ENCODE measurements around the gene TSSK3. TPM values are rescaled to one million over a fixed set of nuclear protein-coding genes. Genes with fewer than 3 reads are reported as not detected.
A peak's percentile ranks its signal among the peaks of the same experiment; 100 is the strongest.

The TSSK3 gene
- total and polyA plus RNA-seq, 8 donors = 0.43 to 0.92 TPM; not detected in 6

DNA sequence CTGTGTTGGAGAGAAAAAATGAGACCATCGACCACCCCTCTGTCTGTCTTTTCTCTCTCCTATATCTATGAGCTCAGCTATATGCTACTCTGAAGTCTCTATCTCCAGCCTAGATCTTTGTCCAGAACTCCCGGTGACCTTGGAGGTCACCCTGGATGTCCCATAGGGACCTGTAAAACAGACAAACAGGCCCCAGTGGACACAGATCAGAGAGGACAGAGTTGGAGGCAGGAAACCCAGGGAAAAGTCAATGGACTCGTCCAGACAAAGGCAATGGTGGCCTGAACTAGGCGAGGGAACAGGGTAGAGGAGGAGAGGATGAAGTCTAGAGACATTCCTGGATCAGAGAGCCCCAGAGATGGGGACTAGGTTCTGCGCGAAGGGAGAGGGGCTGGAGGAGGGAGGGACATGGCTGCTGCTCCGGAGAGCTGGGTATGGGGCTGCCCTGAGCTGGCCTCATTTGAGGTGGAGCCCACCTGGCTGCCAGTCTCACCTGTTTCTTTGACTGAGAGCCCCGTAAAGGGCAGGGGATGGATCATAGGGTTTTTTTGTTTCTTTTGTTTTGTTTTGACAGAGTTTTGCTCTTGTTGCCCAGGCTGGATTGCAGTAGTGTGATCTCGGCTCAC lies 15.7 kb upstream of the TSSK3 start:
- no peak for TF ChIP-seq EP300 (IDR thresholded peaks at IDR 0.05)
- TF ChIP-seq POLR2A (IDR thresholded peaks at IDR 0.05) = no peak
- TF ChIP-seq POLR2AphosphoS5 (IDR thresholded peaks at IDR 0.05) = no peak
- TF ChIP-seq, protein P1, sequence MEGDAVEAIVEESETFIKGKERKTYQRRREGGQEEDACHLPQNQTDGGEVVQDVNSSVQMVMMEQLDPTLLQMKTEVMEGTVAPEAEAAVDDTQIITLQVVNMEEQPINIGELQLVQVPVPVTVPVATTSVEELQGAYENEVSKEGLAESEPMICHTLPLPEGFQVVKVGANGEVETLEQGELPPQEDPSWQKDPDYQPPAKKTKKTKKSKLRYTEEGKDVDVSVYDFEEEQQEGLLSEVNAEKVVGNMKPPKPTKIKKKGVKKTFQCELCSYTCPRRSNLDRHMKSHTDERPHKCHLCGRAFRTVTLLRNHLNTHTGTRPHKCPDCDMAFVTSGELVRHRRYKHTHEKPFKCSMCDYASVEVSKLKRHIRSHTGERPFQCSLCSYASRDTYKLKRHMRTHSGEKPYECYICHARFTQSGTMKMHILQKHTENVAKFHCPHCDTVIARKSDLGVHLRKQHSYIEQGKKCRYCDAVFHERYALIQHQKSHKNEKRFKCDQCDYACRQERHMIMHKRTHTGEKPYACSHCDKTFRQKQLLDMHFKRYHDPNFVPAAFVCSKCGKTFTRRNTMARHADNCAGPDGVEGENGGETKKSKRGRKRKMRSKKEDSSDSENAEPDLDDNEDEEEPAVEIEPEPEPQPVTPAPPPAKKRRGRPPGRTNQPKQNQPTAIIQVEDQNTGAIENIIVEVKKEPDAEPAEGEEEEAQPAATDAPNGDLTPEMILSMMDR (IDR thresholded peaks at IDR 0.05) = no peak
- Histone ChIP-seq H3K36me3 (no peaks in the 10 kb centered on the region), H3K4me1 (peaks cover 10 to 52% (median 31%) of the 10 kb centered on the region in 4 donors), H3K4me3 (no peak overlapping the region), H3K27me3 (no peaks in the 10 kb centered on the region), H3K27ac (no peak overlapping the region), H3K9me3 (no peaks in the 10 kb centered on the region)
- WGBS, 5 donors = 87 to 92% (median 91%) methylated on average over 9 of the region's 9 CpGs
- no peak for DNase-seq
- intact Hi-C loops (cut with DNase I; ENCODE audit: low total_unique reads) = no loop called here

DNA sequence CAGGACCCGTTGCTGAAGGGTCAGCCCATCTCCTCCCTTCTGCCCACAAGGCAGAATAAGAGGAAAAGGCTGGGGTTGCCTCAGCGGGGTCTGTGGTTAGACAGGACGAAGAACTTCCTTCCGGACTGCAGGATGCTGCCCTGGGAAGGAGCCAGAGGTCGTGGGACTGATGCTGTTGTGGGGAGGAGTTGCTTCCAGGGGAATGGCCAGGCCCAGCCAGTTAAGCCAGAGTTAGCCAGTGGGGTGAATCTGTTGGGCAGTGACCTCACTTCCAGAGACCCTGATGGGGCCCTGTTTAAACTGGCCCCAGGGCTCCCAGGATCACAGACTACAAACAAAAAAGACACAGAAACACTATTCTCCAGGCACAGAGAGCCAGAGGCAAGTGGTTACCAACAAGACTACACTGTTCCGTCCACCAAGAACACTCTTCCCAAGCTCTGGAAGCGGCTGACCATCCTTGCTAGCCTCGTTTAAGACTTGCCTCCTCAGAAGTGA lies 13.1 kb upstream of the TSSK3 start:
- peak in 1 of 2 donors; percentile 58 for DNase-seq
- Histone ChIP-seq H3K36me3 (no peaks in the 10 kb centered on the region), H3K27me3 (no peaks in the 10 kb centered on the region), H3K27ac (peak overlapping the region in 4 of 5 donors; percentile 6 to 53 (median 16)), H3K9me3 (no peaks in the 10 kb centered on the region), H3K4me3 (no peak overlapping the region), H3K4me1 (peaks cover 28 to 65% (median 52%) of the 10 kb centered on the region in 4 donors)
- intact Hi-C loops (cut with DNase I; ENCODE audit: low total_unique reads) = no loop called here
- 53 to 64% (median 60%) methylated on average over 7 to 8 of the region's 8 CpGs for WGBS, 5 donors
- TF ChIP-seq, protein P1 (IDR thresholded peaks at IDR 0.05) = no peak
- TF ChIP-seq POLR2AphosphoS5 (IDR thresholded peaks at IDR 0.05) (no peak), POLR2A (IDR thresholded peaks at IDR 0.05) (no peak), EP300 (IDR thresholded peaks at IDR 0.05) (no peak)

DNA sequence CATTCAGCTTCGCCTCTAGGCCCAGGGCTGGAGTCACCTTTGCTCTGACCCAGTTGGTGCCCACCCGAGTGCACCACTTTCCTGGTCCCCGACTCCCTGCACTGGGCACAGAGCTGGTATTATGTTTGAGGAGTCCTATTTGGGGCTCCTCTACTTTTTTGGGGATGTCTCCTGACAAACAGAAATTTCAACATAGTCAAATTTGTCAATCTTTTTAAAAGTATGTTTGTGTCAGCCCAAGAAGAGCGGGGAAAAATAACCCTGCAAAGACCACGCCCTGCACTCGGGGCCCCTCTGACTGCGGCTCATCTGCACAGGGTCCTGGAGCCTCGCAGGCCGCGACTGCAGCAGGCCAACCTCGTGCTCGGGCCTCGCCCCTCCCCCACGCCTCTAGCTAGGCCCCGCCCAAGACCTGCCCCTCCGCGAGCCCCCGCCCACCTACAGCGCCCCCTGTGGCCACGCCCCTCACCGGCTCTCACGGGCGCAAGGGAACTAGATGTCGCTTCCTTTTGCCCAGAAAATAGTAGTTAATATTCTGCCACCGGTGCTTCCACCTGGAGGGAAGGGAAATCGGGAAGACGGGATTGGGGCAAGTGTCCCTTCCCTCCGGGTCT lies 11.4 kb upstream of the TSSK3 start:
- Histone ChIP-seq H3K4me1 (peaks cover 24 to 58% (median 47%) of the 10 kb centered on the region in 4 donors), H3K27ac (peak overlapping the region; percentile 92 to 96 (median 95)), H3K27me3 (no peaks in the 10 kb centered on the region), H3K36me3 (no peaks in the 10 kb centered on the region), H3K4me3 (peak overlapping the region; percentile 61 to 75 (median 73)), H3K9me3 (no peaks in the 10 kb centered on the region)
- peak in 1 of 2 donors; percentile 78 for DNase-seq
- TF ChIP-seq, protein P1 (IDR thresholded peaks at IDR 0.05) = peak in 5 of 7 experiments; percentile 19 to 90 (median 73)
- TF ChIP-seq POLR2A (IDR thresholded peaks at IDR 0.05) = no peak
- intact Hi-C loops (cut with DNase I; ENCODE audit: low total_unique reads) = no loop called here
- 21 to 43% (median 23%) methylated on average over 13 to 28 of the region's 28 CpGs for WGBS, 5 donors

DNA sequence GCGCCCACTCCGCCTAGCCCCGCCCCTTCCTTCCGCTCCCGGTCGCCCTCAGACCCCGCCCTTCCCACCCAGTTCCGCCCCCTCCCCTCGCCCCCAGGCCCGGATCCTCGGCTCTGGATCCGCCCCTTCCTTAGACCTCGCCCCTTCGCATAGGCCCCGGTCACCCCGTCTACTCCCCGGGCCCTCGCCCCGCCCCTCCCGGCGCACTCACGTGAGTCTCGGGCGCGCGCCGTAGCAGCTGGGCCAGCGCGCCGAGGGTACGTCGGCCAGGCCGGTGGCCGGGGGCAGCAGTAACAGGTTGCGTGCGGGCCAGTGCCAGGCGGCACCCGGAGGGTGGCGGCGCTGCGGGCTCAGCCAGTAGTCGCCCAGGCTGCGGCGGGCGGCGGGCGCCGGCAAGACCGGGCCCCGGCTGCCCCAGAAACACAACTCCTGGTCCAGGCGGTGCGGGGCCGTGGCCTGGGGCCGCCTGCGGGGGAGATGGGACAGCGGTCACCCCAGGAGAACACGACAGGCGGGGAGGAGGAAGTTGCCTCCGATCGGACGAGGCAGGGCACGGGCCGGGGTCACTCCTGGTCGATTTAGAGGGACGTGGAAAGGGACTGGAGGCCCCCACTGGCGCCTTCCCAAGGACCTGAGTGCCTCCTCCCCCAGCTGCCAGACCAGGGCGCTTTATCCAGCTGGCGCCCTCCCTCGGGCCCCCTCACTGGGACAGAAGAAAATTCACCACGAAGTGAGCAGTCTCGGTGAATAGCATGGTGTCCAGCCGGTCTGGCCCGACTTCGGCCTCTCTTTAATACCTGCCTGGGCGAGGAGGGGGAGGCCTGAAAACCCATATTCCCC lies 10.7 kb upstream of the TSSK3 start:
- peak; percentile 96 to 99 for DNase-seq
- Histone ChIP-seq H3K27ac (peak overlapping the region; percentile 92 to 96 (median 95)), H3K36me3 (no peaks in the 10 kb centered on the region), H3K4me1 (peaks cover 24 to 57% (median 44%) of the 10 kb centered on the region in 4 donors), H3K27me3 (no peaks in the 10 kb centered on the region), H3K9me3 (no peaks in the 10 kb centered on the region), H3K4me3 (peak overlapping the region; percentile 61 to 75 (median 73))
- intact Hi-C loops (cut with DNase I; ENCODE audit: low total_unique reads) = no loop called here
- TF ChIP-seq POLR2A (IDR thresholded peaks at IDR 0.05) (peak in 1 of 4 donors; percentile 18), EP300 (IDR thresholded peaks at IDR 0.05) (no peak), POLR2AphosphoS5 (IDR thresholded peaks at IDR 0.05) (peak; percentile 90 to 96 (median 93))
- TF ChIP-seq, protein P1 (IDR thresholded peaks at IDR 0.05) = no peak
- whole genome bisulfite sequencing, 5 donors = 1 to 18% (median 3%) methylated on average over 7 to 75 of the region's 75 CpGs
